Spleen (tissue), 7 donors: ENCODE measurements around the gene UGT1A7.

Experiments
- CTCF ChIP-seq, 11 experiments: fragments of 200-600 bp in 7 of 11; fragments of 450-650 bp in 4 of 11; sonication (generic) in 4 of 11; IDR thresholded peaks in 8 of 11; conservative IDR thresholded peaks in 3 of 11; 1 replicate in 7 of 11; 2 replicates in 4 of 11; pipeline versions ENCODE4 v1.4.0 to v1.8.0; 2016 to 2021; ENCODE audit warnings: antibody characterized with exemption in 11 of 11, inconsistent platforms in 4 of 11, mild to moderate bottlenecking in 1 of 11
- POLR2A ChIP-seq, 3 donors: fragments of 450-650 bp; IDR thresholded peaks; one replicate each; pipeline ENCODE4 v1.5.1; 2017; ENCODE audit warnings: antibody characterized with exemption in 3 of 3, mild to moderate bottlenecking in 1 of 3
- donor health status: DM: no; HTN: no; CAD: no; lungs with moderate emphysema.
- donor health status: DM: no; HTN: no; CAD: no.
- donor health status: DM: no; HTN: no; CAD: no.

DNA sequence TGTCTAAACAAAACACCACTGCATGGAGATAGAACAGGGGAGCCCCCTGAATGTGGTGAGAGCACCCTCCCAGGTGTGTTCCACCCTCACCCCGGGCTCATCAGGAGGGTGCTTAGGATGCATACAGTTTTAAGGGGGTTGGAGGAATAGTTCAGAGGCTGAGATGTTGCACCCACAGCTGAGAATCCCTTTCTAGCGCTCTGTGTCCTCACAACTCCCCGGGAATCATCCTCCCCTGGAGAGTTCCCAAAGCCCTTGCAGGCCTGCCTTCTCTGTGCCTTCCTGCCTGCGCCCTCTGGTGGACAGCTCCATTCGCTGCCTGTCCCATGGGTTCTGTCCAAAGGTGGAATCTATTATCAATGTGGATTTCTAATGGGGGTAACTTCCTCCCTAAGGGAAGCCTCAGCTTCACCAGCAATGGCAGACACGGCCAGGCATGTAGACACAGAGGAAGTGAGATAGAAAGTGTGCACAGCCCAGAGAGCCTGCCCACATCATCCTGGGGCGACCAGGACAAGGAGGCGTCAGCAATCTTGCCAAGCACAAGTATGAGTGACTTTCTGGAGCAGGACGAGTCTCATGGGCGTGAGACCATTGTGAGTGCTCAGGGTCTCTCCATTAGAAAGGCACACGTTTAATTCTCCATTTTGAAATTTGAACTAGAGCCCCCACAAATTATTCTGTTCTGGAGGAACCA lies 29.8 kb downstream of the UGT1A7 start:
- peak; percentile 48 to 88 (median 80) for TF ChIP-seq CTCF (IDR thresholded peaks at IDR 0.05 in 8 of 11, conservative IDR thresholded peaks at IDR 0.05 in 3 of 11)
- TF ChIP-seq POLR2A (IDR thresholded peaks at IDR 0.05): no peak
